BJ (cell line): ENCODE measurements around the gene F2RL2. TPM values are rescaled to one million over a fixed set of nuclear protein-coding genes. Genes with fewer than 3 reads are reported as not detected.

Source experiments
- CTCF ChIA-PET: fragments of 350-600 bp; formaldehyde crosslinking; extraction: SDS; loops from one replicate; lab custom pipeline; 2021; ENCODE audit warnings: antibody characterized with exemption, inconsistent platforms; lab: Yijun Ruan, JAX
- POLR2A ChIA-PET: fragments of 300-600 bp; sonication (Branson Sonifier 250); formaldehyde crosslinking; extraction: SDS; loops from one replicate; lab custom pipeline; 2021; ENCODE audit warnings: antibody characterized with exemption; lab: Charles Lee
- DNase-seq: peaks from one replicate; pipeline ENCODE4 v3.0.0-alpha.2; 2011; ENCODE audit warnings: low read depth
- H3K27me3 ChIP-seq: 2 replicates; pipeline ENCODE4 v1.6.0; 2011; ENCODE audit warnings: low read length; ENCODE audit not compliant: control insufficient read depth, insufficient read depth
- H3K36me3 ChIP-seq: 2 replicates; pipeline ENCODE4 v1.5.1; 2011; ENCODE audit warnings: low read length; ENCODE audit not compliant: control insufficient read depth, insufficient read depth
- H3K4me3 ChIP-seq: 2 replicates; pipeline ENCODE4 v1.5.1; 2011; ENCODE audit warnings: low read depth, mild to moderate bottlenecking, control low read depth, low read length
- CTCF ChIP-seq: IDR thresholded peaks from 2 replicates; pipeline ENCODE4 v1.5.1; 2011; ENCODE audit warnings: low read depth, mild to moderate bottlenecking, control low read depth, inconsistent platforms, low read length, moderate library complexity; ENCODE audit not compliant: insufficient read depth
- polyA plus RNA-seq: library from polyadenylated mRNA; depleted of rRNA; stranded (reverse); fragments of >200 nt; gene quantifications from 2 replicates; pipeline ENCODE4 v1.2.3, GENCODE V29; 2011; rRNA removed

Gene F2RL2
- polyA plus RNA-seq, 1 experiment: 48.8 TPM

- Histone ChIP-seq H3K27me3 (peaks cover 4% of the 10 kb centered on the region), H3K36me3 (no peaks in the 10 kb centered on the region), H3K4me3 (no peak overlapping the region)
- DNase-seq: no peak
- ChIA-PET CTCF (no interaction called here), POLR2A (no interaction called here)
- TF ChIP-seq CTCF: no peak
Measured at GRCh38 chr5:76579166-76579937, 43.9 kb downstream of the F2RL2 start.

GRCh38 chr5:76576996-76577395, 46.2 kb downstream of the F2RL2 start:
- POLR2A ChIA-PET: no interaction called here
- no peak for TF ChIP-seq CTCF
- DNase-seq: no peak

GRCh38 chr5:76576450-76576849, 46.8 kb downstream of the F2RL2 start:
- TF ChIP-seq CTCF: no peak
- CTCF ChIA-PET: no interaction called here

More at GRCh38 chr5:76576996-76577395, 46.2 kb downstream of the F2RL2 start:
- CTCF ChIA-PET: no interaction called here
- Histone ChIP-seq H3K36me3 (no peaks in the 10 kb centered on the region), H3K4me3 (no peak overlapping the region), H3K27me3 (no peaks in the 10 kb centered on the region; the same call in 1 of the 2 replicates)

GRCh38 chr5:76571559-76571958, 51.6 kb downstream of the F2RL2 start:
- TF ChIP-seq CTCF: no peak
- H3K36me3 ChIP-seq: no peaks in the 10 kb centered on the region
- no peak for DNase-seq
- H3K4me3 ChIP-seq: no peak overlapping the region
- CTCF ChIA-PET: interaction anchor here (0.9 to 1.4 kb wide), 3 partner anchors 10 to 25 kb away, joined by 3 to 4 read pairs (median 3); no protein-coding TSS in a partner anchor
- POLR2A ChIA-PET: no interaction called here
- H3K27me3 ChIP-seq: no peaks in the 10 kb centered on the region

More at GRCh38 chr5:76576450-76576849, 46.8 kb downstream of the F2RL2 start:
- no peak overlapping the region for H3K4me3 ChIP-seq
- H3K27me3 ChIP-seq: no peaks in the 10 kb centered on the region; the same call in 1 of the 2 replicates
- no peak for DNase-seq
- POLR2A ChIA-PET: no interaction called here
- no peaks in the 10 kb centered on the region for H3K36me3 ChIP-seq

DNA sequence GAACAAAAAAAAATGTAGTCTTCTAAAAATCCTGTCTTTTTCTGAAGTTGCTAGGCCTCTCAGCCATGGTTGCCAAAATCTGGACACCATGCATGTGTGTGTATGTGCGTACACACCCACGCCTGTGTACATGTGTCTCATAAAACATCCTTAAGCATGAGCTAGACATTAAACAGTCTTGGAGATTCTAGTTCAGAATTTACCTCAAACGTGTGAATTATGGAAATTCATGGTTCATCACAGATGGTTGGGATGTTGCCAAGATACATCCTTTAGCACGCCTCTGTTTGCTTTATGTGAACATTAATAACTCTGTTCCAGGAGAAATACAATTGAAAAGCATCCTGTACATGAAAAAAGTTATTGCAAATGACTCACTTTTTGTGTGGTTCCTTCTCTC, 53.0 kb downstream of the F2RL2 start:
- DNase-seq: no peak
- CTCF ChIA-PET: interaction anchor here (1.4 kb wide), 1 partner anchor 12 kb away, joined by 3 read pairs; no protein-coding TSS in a partner anchor
- TF ChIP-seq CTCF: no peak
- POLR2A ChIA-PET: no interaction called here
- H3K4me3 ChIP-seq: no peak overlapping the region
- no peaks in the 10 kb centered on the region; the same call in 1 of the 2 replicates for H3K27me3 ChIP-seq
- no peaks in the 10 kb centered on the region for H3K36me3 ChIP-seq

Other genes starting within 250 kb of the F2RL2 start
- 0.01 and 0.12 TPM in 2 replicates for gene IQGAP2, start 220.1 kb downstream of the F2RL2 start, polyA plus RNA-seq
- gene F2R, start 92.7 kb upstream of the F2RL2 start, polyA plus RNA-seq: 50.4 and 53.9 TPM in 2 replicates
- 0.15 and 0.16 TPM in 2 replicates for gene F2RL1, start 195.6 kb upstream of the F2RL2 start, polyA plus RNA-seq
- not detected in 2 replicates for gene S100Z, start 226.6 kb upstream of the F2RL2 start, polyA plus RNA-seq